ENCODE measurements around the gene SNX25. TPM values are rescaled to one million over a fixed set of nuclear protein-coding genes. Genes with fewer than 3 reads are reported as not detected.

Gene SNX25
- total and polyA plus RNA-seq, 7 donors = 5.3 to 13.0 (median 9.8) TPM

GRCh38 chr4:185219551-185220344 lies 10.3 kb downstream of the SNX25 start:
- intact Hi-C loops (cut with DNase I) = loop anchor here in 1 of 2 donors (10.0 kb wide), 1 partner anchor 375 kb away; no protein-coding TSS in a partner anchor
- TF ChIP-seq CTCF (IDR thresholded peaks at IDR 0.05) = no peak
- Histone ChIP-seq H3K27me3 (ENCODE audit: insufficient read depth in 3 of 3, low read length in 2 of 3) (no peaks in the 10 kb centered on the region), H3K27ac (no peak overlapping the region), H3K9me3 (no peaks in the 10 kb centered on the region), H3K4me1 (peaks cover 31% of the 10 kb centered on the region), H3K36me3 (ENCODE audit: insufficient read depth in 1 of 2, low read depth in 1 of 2) (no peaks in the 10 kb centered on the region), H3K4me3 (no peak overlapping the region)
- ATAC-seq = peak; percentile 25 to 73 (median 52)
- 36 to 63% (median 42%) methylated on average over 3 of the region's 3 CpGs for WGBS, 3 donors
- peak in 1 of 2 donors; percentile 66 for DNase-seq

GRCh38 chr4:185221491-185221890 lies 12.1 kb downstream of the SNX25 start:
- DNase-seq (no peak), ATAC-seq (no peak)
- no peaks in the 10 kb centered on the region for H3K9me3 ChIP-seq
- no peaks in the 10 kb centered on the region for H3K36me3 ChIP-seq (ENCODE audit: insufficient read depth in 1 of 2, low read depth in 1 of 2)
- H3K4me3 ChIP-seq = no peak overlapping the region
- no peak overlapping the region for H3K27ac ChIP-seq
- TF ChIP-seq CTCF (IDR thresholded peaks at IDR 0.05) = no peak
- WGBS, 3 donors = 90 to 100% (median 97%) methylated on average over 2 of the region's 2 CpGs
- H3K27me3 ChIP-seq (ENCODE audit: insufficient read depth in 3 of 3, low read length in 2 of 3) = no peaks in the 10 kb centered on the region
- intact Hi-C loops (cut with DNase I) = no loop called here
- peaks cover 19% of the 10 kb centered on the region for H3K4me1 ChIP-seq

GRCh38 chr4:185221912-185222311 lies 12.5 kb downstream of the SNX25 start:
- Histone ChIP-seq H3K4me1 (peaks cover 18% of the 10 kb centered on the region), H3K27me3 (ENCODE audit: insufficient read depth in 3 of 3, low read length in 2 of 3) (no peaks in the 10 kb centered on the region), H3K36me3 (ENCODE audit: insufficient read depth in 1 of 2, low read depth in 1 of 2) (no peaks in the 10 kb centered on the region), H3K9me3 (no peaks in the 10 kb centered on the region), H3K4me3 (no peak overlapping the region), H3K27ac (no peak overlapping the region)
- no peak for TF ChIP-seq CTCF (IDR thresholded peaks at IDR 0.05)
- 36 to 97% (median 82%) methylated on average over 8 to 10 of the region's 10 CpGs for WGBS, 3 donors
- intact Hi-C loops (cut with DNase I) = no loop called here
- ATAC-seq (no peak), DNase-seq (no peak)

GRCh38 chr4:185222598-185222997 lies 13.2 kb downstream of the SNX25 start:
- ATAC-seq (no peak), DNase-seq (no peak)
- no peak for TF ChIP-seq CTCF (IDR thresholded peaks at IDR 0.05)
- H3K27ac ChIP-seq = no peak overlapping the region
- no peaks in the 10 kb centered on the region for H3K9me3 ChIP-seq
- H3K27me3 ChIP-seq (ENCODE audit: insufficient read depth in 3 of 3, low read length in 2 of 3) = no peaks in the 10 kb centered on the region
- H3K36me3 ChIP-seq (ENCODE audit: insufficient read depth in 1 of 2, low read depth in 1 of 2) = no peaks in the 10 kb centered on the region
- peaks cover 16% of the 10 kb centered on the region for H3K4me1 ChIP-seq
- H3K4me3 ChIP-seq = no peak overlapping the region
- intact Hi-C loops (cut with DNase I) = no loop called here

- intact Hi-C loops (cut with DNase I) = no loop called here
- no peak overlapping the region for H3K27ac ChIP-seq
- H3K27me3 ChIP-seq (ENCODE audit: insufficient read depth in 3 of 3, low read length in 2 of 3) = no peaks in the 10 kb centered on the region
- no peaks in the 10 kb centered on the region for H3K36me3 ChIP-seq (ENCODE audit: insufficient read depth in 1 of 2, low read depth in 1 of 2)
- H3K4me3 ChIP-seq = no peak overlapping the region
- peaks cover 11% of the 10 kb centered on the region for H3K4me1 ChIP-seq
- ATAC-seq = no peak
- DNase-seq = no peak
- H3K9me3 ChIP-seq = no peaks in the 10 kb centered on the region
- TF ChIP-seq CTCF (IDR thresholded peaks at IDR 0.05) = no peak
These were observed 15.2 kb downstream of the SNX25 start for GRCh38 chr4:185224597-185224996.

Data from psoas muscle (tissue), 8 donors.